HG02678 (cell line): ENCODE measurements around the gene SCAMP4.
"Not testable (repeated sequence)": the region's sequence is repeated elsewhere in the genome, so short reads cannot be mapped to it uniquely, and the experiment has no call there.

Source experiments
- ATAC-seq: cut with Tn5 transposase; IDR thresholded peaks from one replicate; pipeline ENCODE4 v1.9.1; 2021; ENCODE audit warnings: mild to moderate bottlenecking, moderate library complexity; ENCODE audit not compliant: unreplicated experiment

Gene SCAMP4

DNA sequence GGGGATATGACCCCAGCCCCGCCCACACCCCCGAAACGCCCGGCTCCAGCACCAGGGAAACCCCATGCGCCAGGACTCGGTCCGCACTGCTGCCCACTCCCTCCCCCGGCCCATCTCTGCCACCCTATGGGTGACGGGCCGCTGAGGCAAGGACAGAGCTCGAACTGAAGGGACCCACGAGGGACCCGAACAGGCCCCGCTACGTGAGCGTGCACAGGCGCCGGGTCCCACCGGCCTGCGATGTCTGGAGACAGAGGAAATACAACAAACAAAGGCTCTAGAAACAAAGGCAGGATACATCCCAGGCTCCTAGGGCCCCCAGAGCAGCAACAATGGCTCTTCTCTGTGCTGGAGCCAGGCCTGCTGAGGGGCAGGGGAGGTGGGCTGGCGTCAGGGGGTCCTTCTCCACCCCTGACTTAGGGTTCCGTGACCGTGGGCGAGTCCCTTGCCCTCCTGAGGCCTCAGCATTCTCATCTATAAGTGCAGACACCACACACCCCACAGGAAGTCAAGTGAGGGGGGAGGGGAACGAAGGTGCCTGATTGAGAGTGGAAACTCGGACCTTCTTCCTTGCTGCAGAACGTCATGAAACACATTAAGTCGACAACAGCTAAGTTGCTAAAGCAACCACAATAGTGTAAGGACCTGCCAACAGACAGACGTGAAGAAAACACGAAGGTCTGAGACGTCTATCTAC is 23.0 kb upstream of the SCAMP4 start:
- no peak for ATAC-seq

DNA sequence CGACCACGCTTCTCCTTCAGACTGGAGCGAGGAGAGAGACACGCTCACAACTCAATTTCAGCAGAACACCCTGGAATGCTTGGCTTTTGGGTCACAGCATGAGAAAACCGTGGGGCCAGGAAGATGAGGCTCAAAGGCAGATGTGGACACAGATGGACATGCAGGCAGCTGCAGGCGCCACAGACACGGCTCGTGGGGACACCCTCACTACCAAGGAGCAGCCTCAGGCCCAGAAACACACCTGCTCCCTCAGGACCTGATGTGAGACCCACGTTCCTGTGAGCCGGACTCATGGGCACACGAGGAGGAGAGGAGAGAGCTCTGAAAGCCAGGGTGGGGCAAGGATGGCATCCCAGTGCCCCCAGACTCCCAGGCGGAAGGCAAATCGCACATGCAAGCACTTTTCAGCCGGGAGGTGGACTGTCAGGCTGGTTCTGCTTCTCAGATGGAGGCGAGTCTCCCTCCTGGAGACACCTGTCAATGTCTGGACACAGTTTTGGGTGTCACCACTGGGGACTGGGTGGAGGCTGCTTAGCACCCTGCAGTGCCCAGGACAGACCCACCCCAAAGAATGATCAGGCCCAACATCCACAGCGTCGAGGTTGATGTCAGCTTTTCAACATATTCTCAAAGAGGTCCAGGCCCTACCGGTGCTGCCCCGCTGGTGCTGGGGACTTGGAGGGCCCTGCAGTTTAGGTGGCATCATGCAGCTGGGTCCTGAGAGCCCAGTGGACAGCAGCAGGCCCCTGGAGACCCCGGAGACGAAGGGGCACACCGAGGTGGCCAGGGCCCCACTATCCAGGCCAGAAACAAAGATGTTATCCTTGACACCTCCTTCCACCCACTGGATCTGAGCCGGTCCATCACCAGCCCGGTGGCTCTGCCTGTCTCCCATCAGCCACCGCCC is 22.2 kb upstream of the SCAMP4 start:
- no peak for ATAC-seq

DNA sequence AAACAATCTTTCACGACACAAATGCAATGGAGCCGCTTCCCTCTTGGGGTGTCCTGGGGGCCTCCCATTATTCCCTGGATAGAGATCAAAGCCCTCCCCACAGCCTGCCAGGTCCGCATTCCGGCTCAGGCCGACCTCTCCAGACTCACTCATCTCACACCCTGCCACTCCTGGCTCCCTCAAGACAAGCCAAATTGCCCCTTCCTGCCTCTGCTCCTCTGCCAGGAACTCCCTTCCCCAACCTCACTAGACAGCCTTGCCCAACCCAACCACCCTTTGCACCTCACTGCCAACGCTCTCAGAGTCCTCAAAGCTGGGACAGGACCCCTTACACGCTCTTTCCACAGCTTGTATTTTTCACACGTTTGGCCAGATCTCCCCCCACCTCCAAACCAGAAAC is 21.4 kb upstream of the SCAMP4 start:
- no peak for ATAC-seq

DNA sequence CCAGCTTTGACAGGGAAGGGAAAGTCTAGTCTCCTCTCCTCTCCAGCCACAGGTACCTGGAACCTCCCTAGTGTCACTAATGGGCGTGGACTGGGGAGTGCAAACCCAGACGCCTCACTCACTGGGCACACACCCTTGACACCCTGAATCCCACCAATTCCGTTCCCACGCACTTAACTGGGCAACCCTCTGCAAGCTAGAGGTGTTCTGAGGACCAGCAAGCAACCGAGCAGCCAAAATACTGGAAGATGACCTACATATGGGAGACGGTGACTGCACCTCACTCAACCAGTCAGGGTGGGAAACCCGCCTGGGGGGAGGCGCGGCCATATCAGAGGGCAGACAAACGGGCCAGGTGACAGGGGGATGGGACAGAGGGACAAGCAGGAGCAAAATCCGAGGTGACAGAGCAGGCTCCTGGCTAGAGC is 20.9 kb upstream of the SCAMP4 start:
- ATAC-seq, result no peak

DNA sequence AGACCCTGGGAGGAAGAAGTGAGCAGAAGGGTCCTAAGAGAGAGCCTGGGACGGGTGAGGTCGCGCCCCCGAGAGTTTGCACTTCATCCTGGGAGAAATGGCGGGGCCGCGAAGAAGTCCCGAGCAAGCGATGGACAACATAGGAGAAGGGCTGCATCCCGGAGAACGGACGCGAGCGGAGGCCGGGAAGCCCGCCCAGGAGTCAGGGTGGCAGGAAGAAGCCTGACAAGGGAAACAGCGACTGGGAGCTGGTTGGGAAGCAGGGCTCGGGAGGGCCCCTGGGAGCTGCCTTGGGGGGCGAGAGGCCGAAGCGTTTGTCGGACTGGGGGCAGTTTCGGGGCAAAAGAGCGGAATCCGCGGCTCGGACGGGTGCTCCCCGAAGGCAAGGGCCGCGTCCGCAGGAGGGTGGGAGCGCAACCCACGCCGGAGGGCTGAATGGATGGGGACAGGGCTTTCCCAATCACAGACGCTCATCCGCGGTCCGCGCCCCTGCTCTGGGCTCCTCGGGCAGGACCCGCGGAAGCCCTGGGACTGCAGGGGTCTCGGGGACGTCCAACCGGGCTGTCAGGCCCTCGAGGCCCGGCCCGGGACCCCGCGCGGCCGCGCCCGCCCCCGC is 20.4 kb upstream of the SCAMP4 start:
- ATAC-seq, result peak; percentile 17

DNA sequence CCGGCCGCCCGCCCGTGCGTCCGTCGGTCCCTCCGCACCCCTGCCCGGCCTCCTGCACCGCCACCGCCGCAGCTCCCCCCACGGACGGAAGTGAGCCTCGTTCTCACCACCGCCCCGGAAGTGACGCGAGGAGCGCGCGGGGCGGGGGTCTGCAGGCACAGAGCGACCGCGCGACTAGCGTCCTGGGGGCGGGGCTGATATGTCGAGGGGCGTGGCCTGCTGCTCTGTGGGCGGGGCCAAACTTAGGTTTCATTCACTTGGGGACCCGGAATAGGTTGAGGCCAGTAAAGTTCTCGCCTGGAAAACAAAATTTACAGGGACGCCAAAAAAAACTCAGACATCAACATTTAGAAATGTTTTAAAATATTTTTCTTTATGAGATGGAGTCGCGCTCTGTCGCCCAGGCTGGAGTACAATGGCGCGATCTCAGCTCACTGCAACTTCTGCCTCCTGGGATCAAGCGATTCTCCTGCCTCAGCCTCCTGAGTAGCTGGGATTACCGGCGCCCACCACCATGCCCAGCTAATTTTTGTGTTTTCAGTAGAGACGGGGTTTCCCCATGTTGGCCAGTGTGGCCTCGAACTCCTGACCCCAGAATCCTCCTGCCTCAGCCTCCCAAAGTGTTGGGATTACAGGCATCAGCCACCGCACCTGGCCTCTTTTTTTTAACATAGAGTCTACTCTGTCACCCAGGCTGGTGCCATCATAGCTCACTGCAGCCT is 19.6 kb upstream of the SCAMP4 start, which contains the start of gene ABHD17A:
Gene ABHD17A, minus strand, starts transcription at position 99 of the 722 bp plus-strand sequence. CDS start 3,930 bp downstream, outside the sequence.
- peak; percentile 92 for ATAC-seq

DNA sequence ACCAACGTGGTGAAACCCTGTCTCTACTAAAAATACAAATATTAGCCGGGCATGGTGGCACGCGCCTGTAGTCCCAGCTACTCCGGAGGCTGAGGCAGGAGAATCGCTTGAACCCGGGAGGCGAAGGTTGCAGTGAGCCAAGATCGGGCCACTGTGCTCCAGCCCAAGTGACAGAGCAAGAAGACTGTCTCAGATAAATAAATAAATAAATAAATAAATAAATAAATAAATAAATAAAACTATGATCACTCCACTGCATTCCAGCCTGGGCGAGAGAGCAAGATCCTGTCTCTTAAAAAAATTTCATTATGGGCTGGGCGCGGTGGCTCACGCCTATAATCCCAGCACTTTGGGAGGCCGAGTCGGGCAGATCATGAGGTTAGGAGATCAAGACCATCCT is 18.8 kb upstream of the SCAMP4 start:
- not testable (repeated sequence) for ATAC-seq

DNA sequence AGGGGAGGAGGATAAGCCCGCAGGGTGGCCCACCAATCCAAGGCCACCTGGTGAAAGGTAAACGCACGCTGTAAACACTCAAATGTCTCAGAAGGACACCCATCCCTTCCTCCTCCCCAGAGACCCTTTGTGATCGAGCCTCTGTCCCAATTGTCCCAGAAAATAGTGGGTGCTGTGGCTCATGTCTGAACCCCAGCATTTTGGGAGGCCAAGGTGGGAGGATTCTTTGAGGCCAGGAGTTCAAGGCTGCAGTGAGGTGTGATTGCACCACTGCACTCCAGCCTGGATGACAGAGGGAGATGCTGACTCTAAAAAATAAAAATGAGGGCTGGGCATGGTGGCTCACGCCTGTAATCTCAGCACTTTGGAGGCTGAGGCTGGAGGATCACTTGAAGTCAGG is 16.8 kb upstream of the SCAMP4 start:
- ATAC-seq, result no peak

DNA sequence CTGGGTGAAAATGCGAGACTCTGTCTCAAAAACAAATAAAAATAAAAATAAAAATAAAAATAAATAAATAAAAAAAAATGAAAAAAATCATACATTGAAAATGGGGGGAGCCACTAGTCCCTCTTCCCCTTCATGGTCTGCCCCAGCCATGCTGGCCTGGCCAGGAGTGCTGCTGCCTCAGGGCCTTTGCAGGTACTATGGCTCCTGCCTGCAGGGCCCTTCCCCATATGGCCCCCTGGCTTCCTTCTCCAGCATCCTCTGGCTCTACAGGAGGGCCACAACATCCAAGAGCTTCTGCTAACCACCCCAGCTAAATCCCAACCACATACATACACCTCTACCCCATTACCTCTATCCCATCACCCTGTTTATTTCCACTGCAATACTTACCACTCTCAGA is 15.3 kb upstream of the SCAMP4 start:
- no peak for ATAC-seq

DNA sequence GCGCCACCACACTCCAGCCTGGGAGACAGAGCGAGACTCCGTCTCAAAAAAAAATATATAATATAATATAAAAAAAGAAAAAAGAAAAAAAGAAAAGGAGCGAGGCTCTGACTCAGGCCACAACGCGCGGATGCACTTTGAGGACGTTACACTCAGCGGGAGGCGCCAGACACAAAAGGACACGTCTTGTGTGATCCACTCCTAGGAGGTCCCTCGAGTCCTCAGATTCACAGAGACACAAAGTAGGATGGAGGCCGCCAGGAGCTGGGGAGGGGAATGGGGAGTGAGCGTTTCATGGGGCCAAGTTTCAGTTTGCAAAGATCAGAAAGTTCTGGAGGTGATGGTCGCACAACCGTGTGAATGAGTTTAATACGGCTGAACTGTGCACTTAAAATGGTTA is 11.4 kb upstream of the SCAMP4 start:
- ATAC-seq, result no peak

DNA sequence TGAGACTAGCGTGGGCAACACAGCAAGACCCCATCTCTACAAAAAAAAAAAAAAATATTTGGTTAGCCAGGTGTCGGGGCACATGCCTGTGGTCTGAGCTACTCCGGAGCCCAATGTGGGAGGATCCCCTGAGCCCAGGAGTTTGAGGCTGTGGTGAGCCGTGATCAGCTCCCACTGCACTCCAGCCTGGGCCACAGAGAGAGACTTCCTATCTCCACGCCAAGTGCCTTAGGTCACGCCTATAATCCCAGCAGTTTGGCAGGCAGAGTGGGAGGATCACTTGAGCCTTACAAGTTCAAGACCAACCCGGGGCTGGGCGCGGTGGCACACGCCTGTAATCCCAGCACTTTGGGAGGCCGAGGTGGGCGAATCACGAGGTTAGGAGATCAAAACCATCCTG is 8.7 kb upstream of the SCAMP4 start:
- no peak for ATAC-seq

DNA sequence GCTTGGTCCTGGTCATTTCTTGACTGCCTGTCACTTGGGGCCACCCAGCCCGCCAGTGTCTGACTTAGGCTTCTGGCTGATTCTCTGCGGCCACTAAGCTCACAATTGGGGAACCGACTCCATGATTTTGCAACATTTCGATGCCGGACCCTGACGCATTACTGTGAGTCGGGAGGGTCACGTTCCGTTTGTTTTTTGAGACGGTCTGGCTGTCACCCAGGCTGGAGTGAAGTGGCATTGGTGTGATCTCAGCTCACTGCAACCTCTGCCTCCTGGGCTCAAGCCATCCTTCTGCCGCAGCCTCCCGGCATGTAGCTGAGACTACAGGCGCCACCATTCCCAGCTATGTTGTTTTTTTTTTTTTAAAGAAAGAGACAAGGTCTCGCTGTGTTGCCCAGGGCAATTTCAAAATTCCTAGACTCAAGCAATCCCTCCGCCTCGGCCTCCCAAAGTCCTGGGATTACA is 3.2 kb upstream of the SCAMP4 start:
- no peak for ATAC-seq

DNA sequence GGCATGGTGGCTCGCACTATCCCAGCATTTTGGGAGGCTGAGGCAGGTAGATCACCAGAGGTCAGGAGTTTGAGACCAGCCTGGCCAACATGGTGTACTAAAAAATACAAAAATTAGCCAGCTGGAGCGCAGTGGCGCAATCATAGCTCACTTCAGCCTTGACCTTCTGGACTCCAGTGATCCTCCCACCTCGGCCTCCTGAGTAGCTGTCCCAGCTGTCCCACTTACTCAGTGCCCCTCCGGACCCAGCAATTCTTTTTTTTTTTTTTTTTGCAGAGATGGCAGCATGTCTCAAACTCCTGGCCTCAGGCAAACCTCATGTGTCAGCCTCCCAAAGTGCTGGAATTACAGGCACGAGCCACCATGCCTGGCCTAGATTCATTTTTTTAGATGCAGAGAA is 2.3 kb upstream of the SCAMP4 start:
- no peak for ATAC-seq

DNA sequence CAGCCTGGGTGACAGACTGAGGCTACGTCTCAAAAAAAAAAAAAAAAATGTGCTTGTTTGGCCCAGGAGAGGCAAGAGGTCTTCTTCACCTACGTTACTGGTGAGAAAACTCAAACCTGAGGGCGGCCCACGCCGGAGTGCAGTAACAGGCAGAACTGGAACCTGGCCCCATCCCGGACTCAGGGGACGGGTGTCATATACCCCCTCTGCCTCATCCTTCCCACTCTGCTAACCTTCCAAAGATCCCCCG is 414 bp upstream of the SCAMP4 start:
- ATAC-seq, result peak; percentile 1

DNA sequence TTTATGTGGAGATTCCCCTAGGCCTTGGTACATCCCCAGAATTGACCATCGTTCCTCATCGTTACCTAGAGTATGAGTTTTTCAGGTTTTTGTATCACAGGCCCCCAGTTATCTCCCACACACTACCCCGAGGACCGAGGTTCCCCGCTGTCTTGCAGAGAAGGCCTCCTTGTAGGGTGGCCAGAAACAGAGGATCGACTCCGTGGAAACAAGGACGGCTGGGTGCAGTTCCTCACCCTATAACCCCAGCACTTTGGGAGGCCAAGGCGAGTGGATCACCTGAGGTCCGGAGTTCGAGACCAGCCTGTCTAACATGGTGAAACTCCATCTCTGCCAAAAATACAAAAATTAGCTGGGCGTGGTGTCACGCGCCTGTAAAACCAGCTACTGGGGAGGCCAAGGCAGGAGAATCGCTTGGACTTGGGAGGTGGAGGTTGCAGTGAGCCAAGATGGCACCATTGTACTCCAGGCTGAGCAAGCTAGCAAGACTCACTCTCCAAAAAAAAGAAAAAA is 720 bp downstream of the SCAMP4 start:
- no peak for ATAC-seq

DNA sequence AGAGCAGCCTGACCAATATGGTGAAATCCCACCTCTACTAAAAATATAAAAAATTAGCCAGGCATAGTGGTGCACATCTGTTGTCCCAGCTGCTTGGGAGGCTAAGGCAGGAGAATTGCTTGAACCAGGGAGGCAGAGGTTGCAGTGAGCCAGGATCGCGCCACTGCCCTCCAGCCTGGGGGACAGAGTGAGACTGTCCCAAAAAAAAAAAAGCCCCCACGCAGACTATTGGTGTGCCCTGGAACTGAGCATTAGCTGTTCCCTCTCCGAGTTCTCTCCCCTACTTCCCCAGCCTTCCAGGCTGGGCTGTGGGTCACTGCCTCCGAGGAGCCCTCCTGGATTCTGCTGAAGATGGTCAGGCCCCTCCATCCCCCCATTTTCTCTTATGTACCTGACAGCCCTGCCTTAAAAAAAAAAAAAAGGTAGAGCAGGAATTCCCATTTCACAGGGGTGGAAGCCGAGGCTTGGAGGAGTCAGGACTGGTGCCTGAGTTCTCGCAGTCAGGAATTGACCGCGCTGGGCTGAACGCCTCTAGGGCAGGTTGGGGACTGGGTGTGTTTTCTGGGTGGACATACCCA is 1.9 kb downstream of the SCAMP4 start:
- ATAC-seq, result no peak

DNA sequence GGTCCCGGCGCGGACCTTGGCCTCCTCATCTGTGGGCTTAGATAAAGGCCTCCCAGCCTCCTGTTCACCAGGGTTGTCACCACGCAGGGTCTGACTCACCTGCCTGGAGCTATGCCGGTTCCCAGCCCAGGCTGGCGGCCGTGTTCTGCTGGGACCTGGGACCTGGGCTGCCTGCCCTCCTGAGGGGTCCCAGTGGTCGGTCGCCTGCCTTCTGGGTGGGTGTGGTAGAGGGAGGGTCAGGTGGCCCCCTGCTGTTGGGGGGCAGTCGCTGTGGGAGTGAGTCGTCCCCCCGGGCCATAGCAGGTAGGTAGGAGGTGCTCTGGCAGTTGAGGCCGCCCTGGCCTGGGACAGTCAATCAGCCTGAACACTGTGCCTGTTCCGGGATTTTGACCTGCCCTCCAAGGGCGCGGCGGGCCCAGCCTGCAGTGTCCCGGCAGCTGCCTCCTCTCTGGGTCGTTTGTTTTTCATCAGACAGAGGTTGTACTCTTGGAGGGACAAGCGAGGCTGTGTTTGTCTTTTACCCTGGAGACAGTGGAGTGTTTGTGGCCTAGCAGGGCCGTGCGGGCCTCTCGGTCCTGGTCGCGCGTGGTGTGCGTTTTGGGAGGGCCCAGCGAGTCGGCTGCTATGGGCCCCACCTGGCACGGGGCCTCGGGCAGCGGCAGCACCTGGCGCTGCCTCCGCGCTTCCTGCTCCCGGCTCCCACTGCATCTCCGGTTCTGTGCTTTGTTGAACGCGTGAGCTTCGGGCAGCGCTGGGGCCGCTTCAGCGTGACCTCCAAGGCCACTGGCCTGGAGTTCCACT is 2.6 kb downstream of the SCAMP4 start:
- ATAC-seq, result no peak

DNA sequence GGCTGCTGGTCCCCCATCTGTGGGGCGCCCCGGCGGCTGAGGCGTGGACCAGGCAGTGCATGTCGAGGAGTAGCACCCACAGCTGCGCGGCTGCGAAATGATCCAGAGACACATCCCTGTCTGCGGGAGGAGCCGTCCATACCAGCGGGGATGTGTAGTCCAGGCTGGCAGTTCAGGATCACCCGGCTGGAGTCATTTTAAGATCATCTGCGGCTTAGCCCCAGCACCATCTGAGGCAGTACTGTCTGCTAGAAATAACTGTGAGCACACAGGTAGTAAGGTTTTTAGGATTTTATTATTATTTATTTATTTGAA is 3.1 kb downstream of the SCAMP4 start:
- no peak for ATAC-seq

DNA sequence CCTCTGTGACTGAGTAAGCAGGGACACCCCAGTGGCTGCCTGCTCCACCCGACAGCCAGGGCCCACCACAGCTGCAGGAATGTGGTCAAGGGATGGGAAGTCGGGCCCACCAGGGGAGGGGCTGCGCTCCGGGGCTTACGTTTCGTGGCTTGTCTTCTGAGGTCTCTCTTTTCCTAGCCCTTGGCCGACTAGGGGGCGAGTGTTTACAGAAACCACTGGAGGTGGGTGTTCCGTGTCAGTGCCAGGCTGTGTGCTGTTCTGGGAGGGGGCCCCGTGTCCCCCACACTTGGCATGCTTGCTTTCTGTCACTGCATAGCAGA is 4.5 kb downstream of the SCAMP4 start:
- ATAC-seq, result no peak

DNA sequence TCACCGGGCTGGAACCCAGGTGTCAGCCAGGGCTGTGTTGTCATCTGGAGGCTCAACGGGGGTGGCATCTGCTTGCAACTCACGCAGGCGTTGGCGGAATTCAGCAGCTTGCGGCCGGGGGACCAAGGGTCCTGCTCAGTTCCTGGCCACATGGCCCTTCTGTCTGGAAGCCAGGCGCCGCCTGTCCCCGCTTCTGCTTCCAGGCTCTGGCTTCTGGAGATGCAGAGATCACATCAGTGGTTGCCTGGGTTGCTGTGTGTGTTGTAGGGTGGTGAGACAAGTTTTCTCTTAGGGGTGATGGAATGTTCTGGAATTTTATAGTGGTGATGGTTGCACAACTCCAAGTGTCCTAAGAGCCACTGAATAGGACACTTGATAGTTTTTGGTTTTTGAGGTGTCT is 5.0 kb downstream of the SCAMP4 start:
- no peak for ATAC-seq
